Osteoblast (primary cell): ENCODE data around the gene VNN1. TPM values are rescaled to one million over a fixed set of nuclear protein-coding genes. Genes with fewer than 3 reads are reported as not detected.

Experiments
- DNase-seq: peaks from one replicate; pipeline ENCODE4 v3.0.0; 2011; ENCODE audit warnings: low spot score, mixed read lengths; ENCODE audit not compliant: insufficient read length; ENCODE audit errors: missing footprints
- H2AFZ ChIP-seq: 2 replicates; pipeline ENCODE4 v1.6.0; 2011; ENCODE audit warnings: mild to moderate bottlenecking, low read length
- H3K27ac ChIP-seq: 2 replicates; pipeline ENCODE4 v1.5.1; 2011; ENCODE audit warnings: mild to moderate bottlenecking, low read depth, low read length, moderate library complexity
- H3K27me3 ChIP-seq: 2 replicates; pipeline ENCODE4 v1.6.0; 2012; ENCODE audit warnings: mild to moderate bottlenecking, control low read depth, inconsistent platforms, low read length, moderate library complexity; ENCODE audit not compliant: insufficient read depth
- H3K36me3 ChIP-seq: 2 replicates; pipeline ENCODE4 v1.5.1; 2011; ENCODE audit warnings: mild to moderate bottlenecking, low read length, control low read depth, moderate library complexity; ENCODE audit not compliant: insufficient read depth
- H3K4me1 ChIP-seq: 2 replicates; pipeline ENCODE4 v1.5.1; 2011; ENCODE audit warnings: mild to moderate bottlenecking, low read length, control low read depth, moderate library complexity; ENCODE audit not compliant: insufficient read depth
- H3K4me2 ChIP-seq: 2 replicates; pipeline ENCODE4 v1.6.0; 2011; ENCODE audit warnings: mild to moderate bottlenecking, low read length; ENCODE audit not compliant: insufficient read depth
- H3K4me3 ChIP-seq: fragments of 200-600 bp; sonication (generic); 3 replicates; pipeline ENCODE4 v1.5.1; 2012; ENCODE audit warnings: mild to moderate bottlenecking, low read length, inconsistent platforms; ENCODE audit not compliant: insufficient read depth
- H3K79me2 ChIP-seq: 2 replicates; pipeline ENCODE4 v1.6.0; 2012; ENCODE audit warnings: mild to moderate bottlenecking, low read length, control low read depth, inconsistent platforms; ENCODE audit not compliant: insufficient read depth
- H3K9me3 ChIP-seq: 2 replicates; pipeline ENCODE4 v1.5.1; 2011; ENCODE audit warnings: low read depth, low read length, control low read depth
- H4K20me1 ChIP-seq: 2 replicates; pipeline ENCODE4 v1.6.0; 2012; ENCODE audit warnings: mild to moderate bottlenecking, low read length, control low read depth; ENCODE audit not compliant: insufficient read depth
- CTCF ChIP-seq: IDR thresholded peaks from 2 replicates; pipeline ENCODE4 v1.5.1; 2011; ENCODE audit warnings: mild to moderate bottlenecking, low read depth, low read length, moderate library complexity; ENCODE audit errors: extremely low read depth
- total RNA-seq: library from RNA; depleted of rRNA; stranded (reverse); fragments of >200 nt; gene quantifications from 2 replicates; pipeline ENCODE4 v1.2.3, GENCODE V29; 2012

The VNN1 gene
- total RNA-seq, 1 donor = not detected

GRCh38 chr6:132733283-132733682 is 19.4 kb upstream of the VNN1 start:
- no peak overlapping the region for H3K4me2 ChIP-seq
- no peaks in the 10 kb centered on the region for H3K9me3 ChIP-seq
- no peaks in the 10 kb centered on the region for H4K20me1 ChIP-seq
- H2AFZ ChIP-seq = no peak overlapping the region
- peaks cover 19% of the 10 kb centered on the region for H3K27me3 ChIP-seq
- H3K4me1 ChIP-seq = no peaks in the 10 kb centered on the region
- DNase-seq = no peak
- H3K27ac ChIP-seq = no peak overlapping the region
- TF ChIP-seq CTCF = no peak
- no peak overlapping the region for H3K4me3 ChIP-seq
- H3K36me3 ChIP-seq = no peaks in the 10 kb centered on the region
- H3K79me2 ChIP-seq = no peaks in the 10 kb centered on the region

DNA sequence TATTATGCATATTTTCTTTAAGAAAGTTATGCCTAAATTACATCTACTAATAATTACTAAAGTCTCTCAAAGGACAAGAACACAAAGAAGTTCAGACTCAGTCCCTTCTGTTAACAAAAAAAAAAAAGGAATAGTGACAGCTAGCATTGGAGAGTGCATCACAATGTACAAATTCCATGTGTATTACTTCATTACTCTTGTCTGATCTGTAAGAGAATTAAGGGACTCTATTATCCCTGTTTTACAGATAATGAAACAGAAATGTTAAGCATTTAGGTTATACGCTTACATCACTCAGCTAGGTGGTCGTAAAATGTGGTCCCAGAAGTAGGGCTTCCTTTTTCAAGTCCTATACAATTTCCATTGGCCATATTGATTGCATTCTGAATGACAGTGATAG is 17.2 kb upstream of the VNN1 start:
- no peaks in the 10 kb centered on the region for H3K4me1 ChIP-seq
- H2AFZ ChIP-seq = no peak overlapping the region
- H3K79me2 ChIP-seq = no peaks in the 10 kb centered on the region
- no peak overlapping the region for H3K4me2 ChIP-seq
- DNase-seq = no peak
- H4K20me1 ChIP-seq = no peaks in the 10 kb centered on the region
- no peak overlapping the region for H3K27ac ChIP-seq
- no peaks in the 10 kb centered on the region for H3K36me3 ChIP-seq
- no peak overlapping the region for H3K4me3 ChIP-seq
- no peak for TF ChIP-seq CTCF
- H3K9me3 ChIP-seq = no peaks in the 10 kb centered on the region
- peaks cover 19% of the 10 kb centered on the region for H3K27me3 ChIP-seq

GRCh38 chr6:132730560-132730959 is 16.7 kb upstream of the VNN1 start:
- no peak overlapping the region for H2AFZ ChIP-seq
- no peak overlapping the region for H3K4me3 ChIP-seq
- no peaks in the 10 kb centered on the region for H3K36me3 ChIP-seq
- H3K79me2 ChIP-seq = no peaks in the 10 kb centered on the region
- no peaks in the 10 kb centered on the region for H3K9me3 ChIP-seq
- peaks cover 18% of the 10 kb centered on the region for H3K27me3 ChIP-seq
- peak; percentile 50 for DNase-seq
- H4K20me1 ChIP-seq = no peaks in the 10 kb centered on the region
- H3K4me2 ChIP-seq = no peak overlapping the region
- no peak overlapping the region for H3K27ac ChIP-seq
- no peak for TF ChIP-seq CTCF
- no peaks in the 10 kb centered on the region for H3K4me1 ChIP-seq

- no peak for TF ChIP-seq CTCF
- no peaks in the 10 kb centered on the region for H3K9me3 ChIP-seq
Observed at GRCh38 chr6:132728616-132729015, 14.8 kb upstream of the VNN1 start.

More at GRCh38 chr6:132728616-132729015, 14.8 kb upstream of the VNN1 start:
- no peak overlapping the region for H3K27ac ChIP-seq
- no peaks in the 10 kb centered on the region for H3K36me3 ChIP-seq
- no peak overlapping the region for H3K4me2 ChIP-seq
- no peak for DNase-seq
- H3K79me2 ChIP-seq = no peaks in the 10 kb centered on the region
- no peaks in the 10 kb centered on the region for H3K4me1 ChIP-seq
- no peak overlapping the region for H2AFZ ChIP-seq
- no peak overlapping the region for H3K4me3 ChIP-seq
- H3K27me3 ChIP-seq = peaks cover 12% of the 10 kb centered on the region
- H4K20me1 ChIP-seq = no peaks in the 10 kb centered on the region
